Testis (tissue), 3 donors: ENCODE measurements around the gene NBAS. TPM values are rescaled to one million over a fixed set of nuclear protein-coding genes. Genes with fewer than 3 reads are reported as not detected.

Source experiments
- DNase-seq: peaks from one replicate; pipeline ENCODE4 v3.0.0-alpha.2; 2019
- H3K27ac ChIP-seq, 2 donors: fragments of 200-600 bp; sonication (generic); one replicate each; pipeline ENCODE4 v1.5.1; 2019
- H3K27me3 ChIP-seq: fragments of 200-600 bp; sonication (generic); one replicate; pipeline ENCODE4 v1.5.1; 2019
- H3K36me3 ChIP-seq: fragments of 200-600 bp; sonication (generic); one replicate; pipeline ENCODE4 v1.5.1; 2017; ENCODE audit warnings: low read depth; ENCODE audit errors: missing control alignments
- H3K4me1 ChIP-seq: fragments of 200-600 bp; sonication (generic); one replicate; pipeline ENCODE4 v1.5.1; 2019
- H3K4me3 ChIP-seq, 2 donors: fragments of 200-600 bp; sonication (generic); one replicate each; pipeline ENCODE4 v1.5.1; 2017 to 2019
- H3K9me3 ChIP-seq: fragments of 200-600 bp; sonication (generic); one replicate; pipeline ENCODE4 v1.5.1; 2017
- POLR2A ChIP-seq: fragments of 450-650 bp; IDR thresholded peaks from one replicate; pipeline ENCODE4 v1.6.1; 2017; ENCODE audit warnings: antibody characterized with exemption, mild to moderate bottlenecking, moderate library complexity
- WGBS, 2 donors: methylation state at CpG; one replicate each; pipeline ENCODE4 v1.1.5; 2018; 5-methylcytosine and 5-hydroxymethylcytosine counted together
- intact Hi-C: fragments of 100-400 bp; cut with DNase I; formaldehyde crosslinking; loops from one replicate; pipeline ENCODE4 v1.15.1; 2023; ENCODE audit warnings: low total_unique reads
- polyA plus RNA-seq: library from polyadenylated mRNA; stranded (reverse); fragments of 350-450 nt; fragmentation: Illumina TruSeq; extraction: RNeasy Lipid Tissue Mini Kit (QIAGEN cat#74804); gene quantifications from one replicate; pipeline ENCODE4 v1.2.3, GENCODE V29; 2014; ENCODE audit warnings: low read depth, low replicate concordance; ENCODE audit not compliant: insufficient read depth
- total RNA-seq, 2 donors: library from RNA; depleted of rRNA; stranded (reverse); fragments of >200 nt; gene quantifications; one replicate each; pipeline ENCODE4 v1.2.3, GENCODE V29; 2016
- TF ChIP-seq, protein P1 (sequence below), 3 experiments: fragments of 450-650 bp in 2 of 3; fragments of 200-600 bp in 1 of 3; sonication (generic) in 1 of 3; IDR thresholded peaks; one replicate each; pipeline ENCODE4 v1.5.1; 2016 to 2019; ENCODE audit warnings: antibody characterized with exemption in 3 of 3, mild to moderate bottlenecking in 2 of 3, moderate library complexity in 1 of 3

The NBAS gene
- total and polyA plus RNA-seq, 3 donors from 2014 or later, result 75.8 to 84.2 (median 79.7) TPM

DNA sequence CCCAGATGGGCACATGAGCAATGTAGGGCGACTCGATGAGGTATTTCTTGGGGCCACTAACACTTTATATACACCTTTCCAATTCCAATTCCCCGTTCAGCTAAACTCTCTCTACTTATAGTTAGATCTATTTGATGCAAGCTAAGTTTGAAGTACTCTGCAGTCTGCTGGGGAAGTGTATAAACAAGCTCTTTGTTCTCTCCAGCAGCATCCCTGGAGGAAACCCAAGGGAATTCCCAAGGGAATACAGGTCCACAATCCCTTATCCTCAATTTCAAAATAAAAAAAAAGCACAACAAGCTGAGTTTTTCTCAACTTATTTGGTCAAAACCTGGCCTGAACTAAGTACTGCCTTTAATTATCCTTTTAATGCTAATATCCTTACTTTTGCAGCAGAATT is 433.3 kb downstream of the NBAS start:
- TF ChIP-seq POLR2A, result no peak
- TF ChIP-seq, protein P1, sequence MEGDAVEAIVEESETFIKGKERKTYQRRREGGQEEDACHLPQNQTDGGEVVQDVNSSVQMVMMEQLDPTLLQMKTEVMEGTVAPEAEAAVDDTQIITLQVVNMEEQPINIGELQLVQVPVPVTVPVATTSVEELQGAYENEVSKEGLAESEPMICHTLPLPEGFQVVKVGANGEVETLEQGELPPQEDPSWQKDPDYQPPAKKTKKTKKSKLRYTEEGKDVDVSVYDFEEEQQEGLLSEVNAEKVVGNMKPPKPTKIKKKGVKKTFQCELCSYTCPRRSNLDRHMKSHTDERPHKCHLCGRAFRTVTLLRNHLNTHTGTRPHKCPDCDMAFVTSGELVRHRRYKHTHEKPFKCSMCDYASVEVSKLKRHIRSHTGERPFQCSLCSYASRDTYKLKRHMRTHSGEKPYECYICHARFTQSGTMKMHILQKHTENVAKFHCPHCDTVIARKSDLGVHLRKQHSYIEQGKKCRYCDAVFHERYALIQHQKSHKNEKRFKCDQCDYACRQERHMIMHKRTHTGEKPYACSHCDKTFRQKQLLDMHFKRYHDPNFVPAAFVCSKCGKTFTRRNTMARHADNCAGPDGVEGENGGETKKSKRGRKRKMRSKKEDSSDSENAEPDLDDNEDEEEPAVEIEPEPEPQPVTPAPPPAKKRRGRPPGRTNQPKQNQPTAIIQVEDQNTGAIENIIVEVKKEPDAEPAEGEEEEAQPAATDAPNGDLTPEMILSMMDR (IDR thresholded peaks at IDR 0.05), result no peak
- intact Hi-C loops, result no loop called here
- Histone ChIP-seq H3K27me3 (no peaks in the 10 kb centered on the region), H3K27ac (no peak overlapping the region), H3K9me3 (no peaks in the 10 kb centered on the region), H3K4me3 (no peak overlapping the region), H3K36me3 (no peaks in the 10 kb centered on the region), H3K4me1 (no peaks in the 10 kb centered on the region)
- no peak for DNase-seq
- WGBS, 2 donors, result 76 to 79% methylated on average over 3 of the region's 3 CpGs

DNA sequence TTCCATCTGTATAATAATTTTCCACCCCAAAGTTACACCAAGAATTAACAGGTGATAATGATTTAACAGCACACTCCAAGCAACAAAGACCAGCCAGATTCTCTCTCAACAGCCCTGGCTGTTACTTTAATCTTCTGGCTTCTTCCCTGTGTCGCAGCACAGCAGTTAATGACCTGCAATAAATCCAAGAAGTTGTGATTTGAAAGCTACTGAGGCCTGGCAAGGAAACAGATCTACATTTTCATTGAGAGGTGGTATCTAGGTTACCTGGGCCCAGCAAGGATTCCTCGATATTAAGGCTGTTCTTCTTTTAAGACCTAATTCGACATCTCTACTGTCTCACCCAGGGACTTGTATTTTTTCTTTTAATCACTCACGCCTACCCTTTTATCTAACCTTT is 433.8 kb downstream of the NBAS start:
- H3K4me1 ChIP-seq, result no peaks in the 10 kb centered on the region
- WGBS, 2 donors, result 68 to 77% methylated on average over 4 of the region's 4 CpGs
- no peaks in the 10 kb centered on the region for H3K36me3 ChIP-seq
- H3K27ac ChIP-seq, result no peak overlapping the region
- no peaks in the 10 kb centered on the region for H3K27me3 ChIP-seq
- DNase-seq, result no peak
- H3K9me3 ChIP-seq, result no peaks in the 10 kb centered on the region
- H3K4me3 ChIP-seq, result no peak overlapping the region
- TF ChIP-seq, protein P1 (IDR thresholded peaks at IDR 0.05), result no peak
- no peak for TF ChIP-seq POLR2A
- intact Hi-C loops, result no loop called here

DNA sequence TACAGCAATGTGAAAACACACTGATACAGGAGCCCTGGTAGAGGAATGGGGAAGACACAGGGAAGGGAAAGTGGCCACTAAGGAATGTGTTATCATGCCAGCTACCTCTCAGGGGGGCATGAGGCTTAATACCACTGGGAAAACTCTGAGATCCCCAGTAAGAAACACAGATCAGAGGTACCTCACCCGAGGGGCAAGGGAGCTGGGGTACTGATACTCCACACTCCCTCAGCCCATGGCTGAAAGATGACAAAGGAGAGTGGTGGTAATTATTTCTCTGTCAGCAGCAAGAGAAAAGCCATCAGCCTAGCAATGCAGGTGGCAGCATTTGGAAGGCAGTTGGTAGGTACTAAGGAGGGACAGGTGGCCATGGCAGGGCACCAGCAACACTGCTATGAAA is 434.8 kb downstream of the NBAS start:
- Histone ChIP-seq H3K36me3 (no peaks in the 10 kb centered on the region), H3K27me3 (no peaks in the 10 kb centered on the region), H3K4me3 (no peak overlapping the region), H3K9me3 (no peaks in the 10 kb centered on the region), H3K4me1 (no peaks in the 10 kb centered on the region), H3K27ac (no peak overlapping the region)
- 100% methylated on average over 1 of the region's 1 CpG for WGBS, 2 donors
- DNase-seq, result no peak
- no peak for TF ChIP-seq POLR2A
- TF ChIP-seq, protein P1 (IDR thresholded peaks at IDR 0.05), result no peak
- intact Hi-C loops, result no loop called here

DNA sequence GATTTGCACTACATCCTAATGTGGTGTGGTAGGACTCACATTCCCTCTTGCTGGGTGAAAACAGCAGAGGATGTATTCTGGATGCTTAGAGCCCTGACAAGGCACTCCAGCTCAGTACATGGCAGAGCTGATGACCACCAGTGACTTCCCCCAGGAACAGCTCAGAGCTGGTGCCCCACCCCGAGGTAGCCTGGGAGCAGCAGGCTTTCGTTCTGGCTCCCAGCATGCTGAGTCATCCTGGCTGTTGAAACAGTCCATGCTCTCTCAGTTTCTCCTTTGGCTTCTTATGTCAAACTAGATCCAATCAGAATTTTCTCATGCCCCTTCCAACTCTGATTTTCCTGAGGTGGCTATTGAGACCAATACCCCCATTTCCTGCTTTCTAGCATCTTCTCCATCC is 438.2 kb downstream of the NBAS start:
- Histone ChIP-seq H3K9me3 (no peaks in the 10 kb centered on the region), H3K27ac (no peak overlapping the region), H3K4me3 (no peak overlapping the region), H3K4me1 (peaks cover 3% of the 10 kb centered on the region), H3K27me3 (no peaks in the 10 kb centered on the region), H3K36me3 (no peaks in the 10 kb centered on the region)
- intact Hi-C loops, result no loop called here
- TF ChIP-seq POLR2A, result no peak
- TF ChIP-seq, protein P1 (IDR thresholded peaks at IDR 0.05), result no peak
- no peak for DNase-seq
- WGBS, 2 donors, result 85% methylated on average over 2 of the region's 2 CpGs

DNA sequence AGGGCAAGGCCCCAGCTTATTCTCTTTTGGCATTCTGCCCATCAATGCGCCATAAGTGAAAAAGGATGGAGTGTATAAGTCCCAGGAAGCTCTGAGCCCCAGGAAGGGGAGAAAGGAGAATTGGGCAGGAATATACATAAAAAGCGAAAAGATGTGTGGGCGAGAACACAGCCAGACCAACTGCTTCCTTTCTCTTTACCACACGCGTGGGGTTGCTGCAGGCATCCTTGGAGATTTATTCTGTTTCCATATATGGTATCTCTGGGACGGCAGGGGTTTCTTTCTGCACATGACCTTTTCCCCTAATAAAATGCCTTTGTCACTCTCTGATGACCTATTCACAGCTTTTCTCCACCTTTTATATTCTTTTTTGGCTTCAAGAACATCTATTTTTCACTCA is 440.5 kb downstream of the NBAS start:
- TF ChIP-seq, protein P1 (IDR thresholded peaks at IDR 0.05), result no peak
- no peak for TF ChIP-seq POLR2A
- Histone ChIP-seq H3K27ac (no peak overlapping the region), H3K4me3 (no peak overlapping the region), H3K9me3 (no peaks in the 10 kb centered on the region), H3K36me3 (no peaks in the 10 kb centered on the region), H3K4me1 (peaks cover 3% of the 10 kb centered on the region), H3K27me3 (no peaks in the 10 kb centered on the region)
- intact Hi-C loops, result no loop called here
- 64% methylated on average over 6 of the region's 6 CpGs for WGBS, 2 donors
- no peak for DNase-seq
